GM12892 (cell line): Measurements from ENCODE around the gene OXER1.

Experiments
- POLR2A ChIP-seq: IDR thresholded peaks from 2 replicates; pipeline ENCODE4 v1.6.1; 2011; ENCODE audit warnings: low read depth, low read length, control low read depth
- TAF1 ChIP-seq: IDR thresholded peaks from 2 replicates; pipeline ENCODE4 v1.6.1; 2011; ENCODE audit warnings: low read depth, mild to moderate bottlenecking, control low read depth, low read length, borderline replicate concordance

DNA sequence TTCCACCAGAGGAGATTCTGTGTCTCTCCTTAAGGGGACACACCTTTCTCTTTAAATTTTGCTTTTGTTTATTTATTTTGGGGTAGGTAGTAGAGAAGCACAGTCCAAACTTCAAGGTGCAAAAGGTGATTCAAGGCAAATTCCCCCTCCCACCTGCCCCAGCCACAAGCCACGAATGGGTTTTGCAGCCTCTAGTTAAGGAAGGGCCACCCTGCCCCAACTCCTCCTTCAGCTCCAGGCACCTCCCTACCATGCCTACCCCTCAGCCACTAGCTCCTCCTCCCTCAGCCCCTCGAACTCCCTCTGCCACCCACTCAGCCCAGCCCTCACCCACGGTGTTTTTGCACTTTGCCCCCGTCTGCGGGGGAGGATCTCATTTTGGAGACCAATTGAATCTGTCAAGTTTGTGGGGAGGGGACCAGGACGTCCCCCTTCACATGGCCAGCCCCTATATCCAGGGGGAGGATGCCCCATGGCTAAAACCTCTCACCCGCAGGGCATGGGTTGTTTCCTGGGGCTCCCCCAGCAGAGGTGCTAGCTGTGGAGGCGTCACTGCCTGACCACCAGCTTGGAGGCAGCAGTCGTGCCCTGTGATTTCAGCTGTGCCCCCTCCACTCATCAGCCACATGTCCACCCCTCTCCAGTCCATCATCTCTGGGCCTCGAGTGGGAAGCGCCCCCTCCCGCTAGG lies 24.0 kb upstream of the OXER1 start:
- no peak for TF ChIP-seq POLR2A
- TF ChIP-seq TAF1, result no peak
